Upper lobe of left lung (tissue), 4 donors: ENCODE measurements around the gene CDK6.

Source experiments
- POLR2A ChIP-seq, 4 donors: fragments of 450-650 bp; IDR thresholded peaks; one replicate each; pipeline ENCODE4 v1.5.1; 2016 to 2017; ENCODE audit warnings: antibody characterized with exemption in 4 of 4, mild to moderate bottlenecking in 2 of 4
- POLR2AphosphoS5 ChIP-seq, 2 donors: sonication (generic); formaldehyde crosslinking; IDR thresholded peaks; one replicate each; pipeline ENCODE4 v1.5.1; 2017; ENCODE audit warnings: antibody characterized with exemption in 2 of 2
- TF ChIP-seq, protein P1 (sequence below), 6 experiments: fragments of 450-650 bp in 4 of 6; fragments of 200-600 bp in 2 of 6; sonication (generic) in 2 of 6; IDR thresholded peaks; one replicate each; pipeline ENCODE4 v1.5.1; 2016 to 2019; ENCODE audit warnings: antibody characterized with exemption in 6 of 6

- TF ChIP-seq, protein P1, sequence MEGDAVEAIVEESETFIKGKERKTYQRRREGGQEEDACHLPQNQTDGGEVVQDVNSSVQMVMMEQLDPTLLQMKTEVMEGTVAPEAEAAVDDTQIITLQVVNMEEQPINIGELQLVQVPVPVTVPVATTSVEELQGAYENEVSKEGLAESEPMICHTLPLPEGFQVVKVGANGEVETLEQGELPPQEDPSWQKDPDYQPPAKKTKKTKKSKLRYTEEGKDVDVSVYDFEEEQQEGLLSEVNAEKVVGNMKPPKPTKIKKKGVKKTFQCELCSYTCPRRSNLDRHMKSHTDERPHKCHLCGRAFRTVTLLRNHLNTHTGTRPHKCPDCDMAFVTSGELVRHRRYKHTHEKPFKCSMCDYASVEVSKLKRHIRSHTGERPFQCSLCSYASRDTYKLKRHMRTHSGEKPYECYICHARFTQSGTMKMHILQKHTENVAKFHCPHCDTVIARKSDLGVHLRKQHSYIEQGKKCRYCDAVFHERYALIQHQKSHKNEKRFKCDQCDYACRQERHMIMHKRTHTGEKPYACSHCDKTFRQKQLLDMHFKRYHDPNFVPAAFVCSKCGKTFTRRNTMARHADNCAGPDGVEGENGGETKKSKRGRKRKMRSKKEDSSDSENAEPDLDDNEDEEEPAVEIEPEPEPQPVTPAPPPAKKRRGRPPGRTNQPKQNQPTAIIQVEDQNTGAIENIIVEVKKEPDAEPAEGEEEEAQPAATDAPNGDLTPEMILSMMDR (IDR thresholded peaks at IDR 0.05): no peak
- TF ChIP-seq POLR2AphosphoS5 (IDR thresholded peaks at IDR 0.05) (no peak), POLR2A (IDR thresholded peaks at IDR 0.05) (no peak)
Observed at GRCh38 chr7:92594746-92595145, 241.6 kb downstream of the CDK6 start.
